Measurements from ENCODE around the gene DHODH.
"Not testable (repeated sequence)": the region's sequence is repeated elsewhere in the genome, so short reads cannot be mapped to it uniquely, and the experiment has no call there.

The DHODH gene

GRCh38 chr16:71997578-71997977 is 11.0 kb upstream of the DHODH start:
- H3K9me3 Mint-ChIP-seq, DNase-seq, H3K27ac Mint-ChIP-seq, H3K4me3 Mint-ChIP-seq, CTCF ChIA-PET, H3K4me1 Mint-ChIP-seq, H3K36me3 Mint-ChIP-seq: not testable (repeated sequence)
- H3K27me3 Mint-ChIP-seq = peaks cover 11% of the 10 kb centered on the region

- DNase-seq = no peak
- no peak overlapping the region for H3K4me3 Mint-ChIP-seq
- H3K27ac Mint-ChIP-seq = peak overlapping the region; percentile 44
- no peaks in the 10 kb centered on the region for H3K36me3 Mint-ChIP-seq
- H3K9me3 Mint-ChIP-seq = no peaks in the 10 kb centered on the region
- CTCF ChIA-PET = no interaction called here
- H3K4me1 Mint-ChIP-seq = peaks cover 9% of the 10 kb centered on the region
- peaks cover 7% of the 10 kb centered on the region for H3K27me3 Mint-ChIP-seq
Observed at GRCh38 chr16:72001180-72001874, 7.2 kb upstream of the DHODH start.

DNA sequence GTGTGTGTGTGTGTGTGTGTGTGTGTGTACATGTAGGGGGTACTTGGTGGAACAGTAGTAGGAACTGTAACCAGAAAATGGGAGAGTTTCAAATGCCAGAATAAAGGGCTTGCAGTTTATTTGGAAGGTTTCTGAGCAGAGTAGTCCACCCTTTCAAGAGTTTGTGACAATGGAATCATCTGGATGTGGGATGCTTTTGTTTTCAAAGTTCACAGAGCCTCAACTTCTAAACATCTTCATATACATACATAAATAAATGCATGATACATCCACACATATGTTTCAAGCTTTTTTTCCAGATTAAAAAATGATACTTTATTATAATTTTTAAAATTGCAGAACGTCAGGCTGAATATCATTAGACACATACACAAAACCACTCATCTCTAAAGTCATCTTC is 5.9 kb upstream of the DHODH start:
- peaks cover 9% of the 10 kb centered on the region for H3K4me1 Mint-ChIP-seq
- peaks cover 7% of the 10 kb centered on the region for H3K27me3 Mint-ChIP-seq
- DNase-seq = no peak
- no peaks in the 10 kb centered on the region for H3K9me3 Mint-ChIP-seq
- no peak overlapping the region for H3K4me3 Mint-ChIP-seq
- no peaks in the 10 kb centered on the region for H3K36me3 Mint-ChIP-seq
- CTCF ChIA-PET = no interaction called here
- H3K27ac Mint-ChIP-seq = no peak overlapping the region

GRCh38 chr16:72008065-72008423 is 500 bp upstream of the DHODH start:
- peak overlapping the region; percentile 95 for H3K4me3 Mint-ChIP-seq
- CTCF ChIA-PET, DNase-seq, H3K27ac Mint-ChIP-seq, H3K36me3 Mint-ChIP-seq, H3K9me3 Mint-ChIP-seq, H3K27me3 Mint-ChIP-seq: not testable (repeated sequence)
- peaks cover 18% of the 10 kb centered on the region for H3K4me1 Mint-ChIP-seq

DNA sequence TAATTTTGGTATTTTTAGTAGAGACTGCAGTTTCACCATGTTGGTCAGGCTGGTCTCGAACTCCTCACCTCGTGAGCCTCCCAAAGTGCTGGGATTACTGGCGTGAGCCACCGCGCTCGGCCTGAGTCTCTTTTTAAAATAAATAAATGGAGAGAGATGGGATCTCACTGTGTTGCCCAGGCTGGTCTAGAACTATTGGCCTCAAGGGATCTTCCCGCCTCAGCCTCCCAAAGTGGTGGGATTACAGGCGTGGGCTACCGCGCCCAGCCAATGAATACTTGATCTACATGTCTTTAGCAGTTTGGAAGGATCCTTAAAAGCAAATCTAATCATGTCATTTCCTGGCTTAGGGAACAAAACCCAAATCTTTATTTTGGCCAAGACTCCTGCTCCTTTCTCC is 1.2 kb downstream of the DHODH start:
- Mint-ChIP-seq H3K27me3 (no peaks in the 10 kb centered on the region), H3K36me3 (peaks cover 8% of the 10 kb centered on the region), H3K27ac (no peak overlapping the region), H3K4me1 (peaks cover 18% of the 10 kb centered on the region), H3K9me3 (no peaks in the 10 kb centered on the region), H3K4me3 (peak overlapping the region; percentile 72)
- CTCF ChIA-PET = no interaction called here
- no peak for DNase-seq

- Mint-ChIP-seq H3K27me3 (no peaks in the 10 kb centered on the region), H3K36me3 (peaks cover 8% of the 10 kb centered on the region), H3K4me1 (peaks cover 18% of the 10 kb centered on the region), H3K9me3 (no peaks in the 10 kb centered on the region), H3K4me3 (no peak overlapping the region), H3K27ac (no peak overlapping the region)
- CTCF ChIA-PET = no interaction called here
- DNase-seq = no peak
Observed at GRCh38 chr16:72012607-72013006, 4.1 kb downstream of the DHODH start.

GRCh38 chr16:72013389-72013788 is 4.8 kb downstream of the DHODH start:
- CTCF ChIA-PET = no interaction called here
- Mint-ChIP-seq H3K27me3 (no peaks in the 10 kb centered on the region), H3K4me1 (peaks cover 16% of the 10 kb centered on the region), H3K9me3 (no peaks in the 10 kb centered on the region), H3K27ac (no peak overlapping the region), H3K36me3 (peaks cover 11% of the 10 kb centered on the region), H3K4me3 (no peak overlapping the region)
- no peak for DNase-seq

DNA sequence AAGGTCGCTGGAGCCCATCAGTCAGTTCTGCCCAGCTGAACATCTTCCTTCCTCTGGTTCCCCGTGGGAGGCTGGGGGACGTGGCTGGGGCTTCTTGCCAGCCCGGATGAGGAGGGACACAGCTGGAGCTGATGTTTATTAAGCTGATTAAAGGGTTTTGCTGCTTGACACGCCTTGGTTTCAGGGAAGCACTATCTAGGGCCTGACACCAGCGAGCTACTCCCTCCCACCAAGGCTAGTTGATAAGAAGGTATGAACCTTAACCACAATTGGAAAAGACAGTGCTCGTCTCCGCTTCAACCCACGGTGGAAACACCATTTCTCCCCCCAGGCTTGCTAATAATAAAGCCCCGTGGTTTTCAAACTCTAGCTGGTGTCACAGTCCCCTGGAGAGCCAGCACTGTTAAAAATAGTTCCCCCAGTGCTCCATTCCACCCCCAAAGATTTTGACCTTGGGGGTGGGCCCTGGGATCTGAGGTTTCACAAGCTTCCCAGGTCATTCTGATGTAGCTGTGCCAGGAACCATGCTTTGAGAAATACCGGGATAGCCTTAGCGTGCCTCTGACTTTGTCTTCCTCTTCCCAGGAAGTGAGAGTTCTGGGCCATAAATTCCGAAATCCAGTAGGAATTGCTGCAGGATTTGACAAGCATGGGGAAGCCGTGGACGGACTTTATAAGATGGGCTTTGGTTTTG is 5.5 kb downstream of the DHODH start:
- Mint-ChIP-seq H3K4me3 (no peak overlapping the region), H3K27ac (no peak overlapping the region), H3K9me3 (no peaks in the 10 kb centered on the region), H3K27me3 (no peaks in the 10 kb centered on the region), H3K36me3 (peaks cover 10% of the 10 kb centered on the region), H3K4me1 (peaks cover 10% of the 10 kb centered on the region)
- CTCF ChIA-PET = no interaction called here
- DNase-seq = no peak

DNA sequence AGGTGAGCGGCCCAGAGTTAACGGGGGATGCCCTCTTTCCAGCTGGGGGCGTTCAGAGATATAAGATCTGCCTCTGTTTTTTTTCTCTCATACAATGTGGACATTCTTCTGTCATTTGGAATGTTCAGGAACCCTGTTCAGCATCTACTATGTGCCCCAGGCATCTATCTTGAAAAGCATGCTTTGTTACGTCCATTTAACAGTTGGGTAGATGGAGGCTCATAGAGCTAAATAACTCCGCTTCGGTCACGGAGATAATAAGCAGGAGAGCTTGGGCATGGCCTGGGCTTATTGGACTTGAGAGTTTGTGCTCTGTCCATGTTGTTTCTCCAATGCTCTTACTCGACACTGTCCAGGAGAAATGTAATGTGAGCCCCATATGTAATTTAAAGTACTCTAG is 6.1 kb downstream of the DHODH start:
- peaks cover 12% of the 10 kb centered on the region for H3K36me3 Mint-ChIP-seq
- no peak overlapping the region for H3K4me3 Mint-ChIP-seq
- H3K27ac Mint-ChIP-seq = no peak overlapping the region
- H3K9me3 Mint-ChIP-seq = no peaks in the 10 kb centered on the region
- no peaks in the 10 kb centered on the region for H3K27me3 Mint-ChIP-seq
- CTCF ChIA-PET = no interaction called here
- peaks cover 9% of the 10 kb centered on the region for H3K4me1 Mint-ChIP-seq
- DNase-seq = no peak

GRCh38 chr16:72015124-72015523 is 6.6 kb downstream of the DHODH start:
- no peaks in the 10 kb centered on the region for H3K9me3 Mint-ChIP-seq
- CTCF ChIA-PET = no interaction called here

GRCh38 chr16:72018470-72018869 is 9.9 kb downstream of the DHODH start:
- Mint-ChIP-seq H3K4me1 (no peaks in the 10 kb centered on the region), H3K27me3 (no peaks in the 10 kb centered on the region), H3K9me3 (no peaks in the 10 kb centered on the region), H3K4me3 (no peak overlapping the region), H3K27ac (no peak overlapping the region), H3K36me3 (peaks cover 15% of the 10 kb centered on the region)
- CTCF ChIA-PET = no interaction called here
- DNase-seq = no peak

More at GRCh38 chr16:72015124-72015523, 6.6 kb downstream of the DHODH start:
- Mint-ChIP-seq H3K4me3 (no peak overlapping the region), H3K36me3 (peaks cover 11% of the 10 kb centered on the region), H3K4me1 (peaks cover 4% of the 10 kb centered on the region), H3K27me3 (no peaks in the 10 kb centered on the region), H3K27ac (no peak overlapping the region)
- DNase-seq = no peak

- Mint-ChIP-seq H3K4me3 (no peak overlapping the region), H3K27ac (no peak overlapping the region), H3K27me3 (no peaks in the 10 kb centered on the region), H3K36me3 (peaks cover 22% of the 10 kb centered on the region), H3K4me1 (no peaks in the 10 kb centered on the region), H3K9me3 (no peaks in the 10 kb centered on the region)
- DNase-seq = no peak
- CTCF ChIA-PET = no interaction called here
Observed at GRCh38 chr16:72021043-72021442, 12.5 kb downstream of the DHODH start.

DNA sequence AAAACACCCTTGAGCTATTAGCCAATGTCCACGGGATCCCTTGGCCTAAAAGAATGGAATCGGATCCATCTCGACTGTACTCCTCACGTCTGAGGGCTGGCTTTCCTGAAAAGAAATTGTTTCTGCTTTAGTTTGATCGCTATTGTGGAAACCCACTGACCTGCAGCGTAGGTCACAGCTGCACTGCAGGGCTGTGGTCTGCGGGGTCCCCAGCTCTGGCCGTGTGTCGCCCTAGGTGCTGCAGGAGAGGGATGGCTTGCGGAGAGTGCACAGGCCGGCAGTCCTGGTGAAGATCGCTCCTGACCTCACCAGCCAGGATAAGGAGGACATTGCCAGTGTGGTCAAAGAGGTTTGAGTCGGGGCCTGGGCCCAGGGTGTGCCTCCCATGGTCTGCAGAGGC is 13.6 kb downstream of the DHODH start:
- Mint-ChIP-seq H3K4me3 (no peak overlapping the region), H3K4me1 (no peaks in the 10 kb centered on the region), H3K9me3 (no peaks in the 10 kb centered on the region), H3K27me3 (no peaks in the 10 kb centered on the region), H3K27ac (no peak overlapping the region), H3K36me3 (peaks cover 22% of the 10 kb centered on the region)
- DNase-seq = no peak
- CTCF ChIA-PET = interaction anchor here (0.6 kb wide), 1 partner anchor 325 kb away, joined by 4 read pairs; no protein-coding TSS in a partner anchor

DNA sequence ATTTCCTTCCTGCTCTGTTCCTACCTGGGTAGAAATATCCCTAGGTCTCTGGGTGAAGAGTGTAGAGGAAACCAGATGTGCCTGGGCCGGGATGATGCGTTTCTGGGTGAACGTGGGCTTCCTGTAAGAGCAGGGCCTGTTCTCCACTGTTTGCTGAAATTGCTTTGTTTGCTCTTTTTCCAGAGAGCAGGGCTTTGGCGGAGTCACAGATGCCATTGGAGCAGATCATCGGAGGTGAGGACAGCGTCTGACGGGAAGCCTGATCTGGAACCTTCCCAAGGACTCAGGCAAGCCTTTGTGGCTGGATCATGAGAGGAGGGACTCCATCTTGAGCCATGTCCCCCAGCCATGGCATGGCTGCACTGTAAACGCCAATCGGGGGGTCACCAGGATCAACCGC is 15.4 kb downstream of the DHODH start:
- CTCF ChIA-PET = no interaction called here
- DNase-seq = no peak
- Mint-ChIP-seq H3K4me3 (no peak overlapping the region), H3K9me3 (no peaks in the 10 kb centered on the region), H3K27ac (no peak overlapping the region), H3K27me3 (no peaks in the 10 kb centered on the region), H3K36me3 (peaks cover 24% of the 10 kb centered on the region), H3K4me1 (no peaks in the 10 kb centered on the region)

DNA sequence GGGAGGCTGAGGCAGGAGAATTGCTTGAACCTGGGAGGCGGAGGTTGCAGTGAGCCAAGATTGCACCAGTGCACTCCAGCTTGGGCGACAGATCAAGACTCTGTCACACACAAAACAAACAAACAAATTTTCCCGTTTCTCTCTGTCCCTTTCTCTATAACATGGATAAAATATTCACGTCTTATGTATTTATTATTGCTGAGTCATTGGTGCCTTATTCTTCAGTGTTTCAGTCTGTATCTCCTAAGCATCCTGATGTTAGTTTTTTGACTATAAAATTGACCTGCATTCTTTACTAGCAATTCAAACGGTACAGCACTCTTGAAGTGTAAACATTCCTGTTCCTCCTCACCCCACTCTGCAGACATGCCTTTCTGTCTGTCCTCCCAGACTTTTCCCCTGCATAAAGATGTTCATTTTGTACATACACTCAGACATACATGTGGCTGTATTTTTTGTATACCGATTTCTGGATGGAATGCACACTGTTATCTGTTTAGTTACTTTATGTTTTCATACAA is 16.4 kb downstream of the DHODH start:
- H3K27me3 Mint-ChIP-seq = no peaks in the 10 kb centered on the region
- no peaks in the 10 kb centered on the region for H3K4me1 Mint-ChIP-seq
- H3K36me3 Mint-ChIP-seq = peaks cover 21% of the 10 kb centered on the region
- CTCF ChIA-PET = no interaction called here
- no peak overlapping the region for H3K27ac Mint-ChIP-seq
- no peaks in the 10 kb centered on the region for H3K9me3 Mint-ChIP-seq
- no peak overlapping the region for H3K4me3 Mint-ChIP-seq
- no peak for DNase-seq
